PC-3 (cell line): ENCODE data around the gene EPS8. TPM values are rescaled to one million over a fixed set of nuclear protein-coding genes. Genes with fewer than 3 reads are reported as not detected.
"Not testable (repeated sequence)": the region's sequence is repeated elsewhere in the genome, so short reads cannot be mapped to it uniquely, and the experiment has no call there.

Source experiments
- ATAC-seq: fragments of 200-7000 bp; cut with Tn5 transposase; 2 replicates; pipeline ENCODE4 v1.9.1; 2020; ENCODE audit warnings: mild to moderate bottlenecking, moderate library complexity
- BruUV-seq: library from RNA; stranded (reverse); fragments of 400-500 nt; replicated peaks from 2 replicates; lab custom pipeline; 2021; lab: Mats Ljungman, UMichigan
- CTCF ChIA-PET: fragments of 300-600 bp; sonication (Branson Sonifier 250); formaldehyde crosslinking; loops from one replicate; lab custom pipeline; 2022; ENCODE audit warnings: antibody characterized with exemption; lab: Charles Lee
- POLR2A ChIA-PET: fragments of 300-600 bp; sonication (Branson Sonifier 250); formaldehyde crosslinking; loops from one replicate; lab custom pipeline; 2022; ENCODE audit warnings: antibody characterized with exemption; ENCODE audit not compliant: unreplicated experiment; lab: Charles Lee
- DNase-seq: peaks from one replicate; pipeline ENCODE4 v3.0.0-alpha.2; 2015
- H2AFZ ChIP-seq: fragments of 300-600 bp; sonication (generic); 2 replicates; pipeline ENCODE4 v1.6.0; 2016; ENCODE audit warnings: antibody characterized with exemption, low read length
- H3F3A ChIP-seq: fragments of 300-600 bp; sonication (generic); one replicate; pipeline ENCODE4 v1.6.0; 2017; ENCODE audit warnings: antibody characterized with exemption, low read length, control low read depth, mild to moderate bottlenecking; ENCODE audit not compliant: unreplicated experiment
- H3K27ac ChIP-seq: fragments of 300-600 bp; sonication (generic); 2 replicates; pipeline ENCODE4 v1.5.1; 2016; ENCODE audit warnings: mild to moderate bottlenecking, low read length
- H3K27me3 ChIP-seq: fragments of 300-600 bp; sonication (generic); 2 replicates; pipeline ENCODE4 v1.6.1; 2016; ENCODE audit warnings: low read length, mixed read lengths
- H3K36me3 ChIP-seq: fragments of 300-600 bp; sonication (generic); 2 replicates; pipeline ENCODE4 v1.6.1; 2016; ENCODE audit warnings: low read depth, mixed run types, low read length, mixed read lengths
- H3K4me1 ChIP-seq: fragments of 300-600 bp; sonication (generic); 2 replicates; pipeline ENCODE4 v1.5.1; 2016; ENCODE audit warnings: low read length; ENCODE audit not compliant: insufficient read depth
- H3K4me2 ChIP-seq: fragments of 300-600 bp; sonication (generic); 2 replicates; pipeline ENCODE4 v1.6.0; 2016; ENCODE audit warnings: low read length
- H3K4me3 ChIP-seq: fragments of 300-600 bp; sonication (generic); 2 replicates; pipeline ENCODE4 v1.5.1; 2016; ENCODE audit warnings: mild to moderate bottlenecking, low read length, mixed read lengths
- H3K79me2 ChIP-seq: fragments of 300-600 bp; sonication (generic); 2 replicates; pipeline ENCODE4 v1.6.1; 2017; ENCODE audit warnings: low read length, mixed read lengths
- H3K9ac ChIP-seq: fragments of 300-600 bp; sonication (generic); 2 replicates; pipeline ENCODE4 v1.6.0; 2016; ENCODE audit warnings: mild to moderate bottlenecking, low read length
- H3K9me2 ChIP-seq: fragments of 300-600 bp; sonication (generic); replicated peaks from 2 replicates; pipeline ENCODE4 v1.6.1; 2016; ENCODE audit warnings: mixed run types, low read length, mixed read lengths
- H3K9me3 ChIP-seq: fragments of 300-600 bp; sonication (generic); 2 replicates; pipeline ENCODE4 v1.6.1; 2016; ENCODE audit warnings: low read length, mixed read lengths
- H4K20me1 ChIP-seq: fragments of 300-600 bp; sonication (generic); 2 replicates; pipeline ENCODE4 v1.6.1; 2016; ENCODE audit warnings: low read length, mixed read lengths
- CTCF ChIP-seq: fragments of 300-600 bp; sonication (generic); conservative IDR thresholded peaks from 2 replicates; pipeline ENCODE4 v1.5.1; 2017; ENCODE audit warnings: antibody characterized with exemption, low read depth, mild to moderate bottlenecking, low read length
- EZH2 ChIP-seq: fragments of 300-600 bp; sonication (generic); IDR thresholded peaks from one replicate; pipeline ENCODE4 v1.6.1; 2017; ENCODE audit warnings: antibody characterized with exemption, mild to moderate bottlenecking, low read length; ENCODE audit not compliant: unreplicated experiment
- EZH2phosphoT487 ChIP-seq: fragments of 300-600 bp; sonication (generic); IDR thresholded peaks from 2 replicates; pipeline ENCODE4 v1.6.1; 2018; ENCODE audit warnings: mild to moderate bottlenecking, antibody characterized with exemption, low read length, borderline replicate concordance
- intact Hi-C: fragments of 100-400 bp; cut with micrococcal nuclease; formaldehyde crosslinking; loops from 2 replicates; pipeline ENCODE4 v1.9.0; 2023
- total RNA-seq: library from RNA; depleted of rRNA; stranded (reverse); fragments of >200 nt; gene quantifications from 2 replicates; pipeline ENCODE4 v1.2.3, GENCODE V29; 2014

EPS8 gene
- total RNA-seq, 1 experiment from 2014 or later: 47.4 TPM

- ATAC-seq (no peak), DNase-seq (no peak)
- H2AFZ ChIP-seq: no peak overlapping the region
- no peak overlapping the region for H3K9ac ChIP-seq
- CTCF ChIA-PET: no interaction called here
- intact Hi-C loops: no loop called here
- no TSS peak for BruUV-seq
- H3K79me2 ChIP-seq: peaks cover 79% of the 10 kb centered on the region
- H3F3A ChIP-seq: no peaks in the 10 kb centered on the region
- POLR2A ChIA-PET: no interaction called here
- H3K36me3 ChIP-seq: no peaks in the 10 kb centered on the region
- H3K27me3 ChIP-seq: no peaks in the 10 kb centered on the region
- H3K9me3 ChIP-seq: no peaks in the 10 kb centered on the region
- H3K4me1 ChIP-seq: peaks cover 15% of the 10 kb centered on the region
- no peaks in the 10 kb centered on the region for H4K20me1 ChIP-seq
- TF ChIP-seq EZH2phosphoT487 (no peak), EZH2 (no peak), CTCF (no peak)
- H3K4me2 ChIP-seq: no peak overlapping the region
- no peaks in the 10 kb centered on the region for H3K9me2 ChIP-seq
- H3K4me3 ChIP-seq: no peak overlapping the region
- H3K27ac ChIP-seq: no peak overlapping the region
Observed at GRCh38 chr12:15752785-15753184, 36.4 kb downstream of the EPS8 start.

- Histone ChIP-seq H3K36me3 (no peaks in the 10 kb centered on the region), H3F3A (no peaks in the 10 kb centered on the region), H2AFZ (no peak overlapping the region), H3K4me2 (no peak overlapping the region), H3K9me3 (no peaks in the 10 kb centered on the region), H4K20me1 (no peaks in the 10 kb centered on the region), H3K4me3 (no peak overlapping the region), H3K79me2 (peaks cover 71% of the 10 kb centered on the region), H3K9ac (no peak overlapping the region), H3K9me2 (no peaks in the 10 kb centered on the region), H3K27ac (no peak overlapping the region), H3K4me1 (peaks cover 5% of the 10 kb centered on the region; the same call in 1 of the 2 replicates), H3K27me3 (no peaks in the 10 kb centered on the region)
- no TSS peak for BruUV-seq
- no peak for TF ChIP-seq EZH2
- no peak for TF ChIP-seq EZH2phosphoT487
- no peak for TF ChIP-seq CTCF
- DNase-seq (no peak), ATAC-seq (no peak)
- ChIA-PET POLR2A (no interaction called here), CTCF (no interaction called here)
- intact Hi-C loops: no loop called here
Observed at GRCh38 chr12:15751741-15752140, 37.4 kb downstream of the EPS8 start.

GRCh38 chr12:15749937-15750336, 39.3 kb downstream of the EPS8 start:
- Histone ChIP-seq H3K27me3 (no peaks in the 10 kb centered on the region), H3K4me1 (no peaks in the 10 kb centered on the region), H3K4me3 (no peak overlapping the region), H3K79me2 (peaks cover 62% of the 10 kb centered on the region), H3K9ac (no peak overlapping the region), H3K27ac (no peak overlapping the region), H3K9me2 (no peaks in the 10 kb centered on the region), H3K4me2 (no peak overlapping the region), H3K36me3 (no peaks in the 10 kb centered on the region), H3K9me3 (no peaks in the 10 kb centered on the region), H4K20me1 (no peaks in the 10 kb centered on the region), H3F3A (no peaks in the 10 kb centered on the region), H2AFZ (no peak overlapping the region)
- no peak for DNase-seq
- ChIA-PET POLR2A (no interaction called here), CTCF (no interaction called here)
- ATAC-seq: no peak
- no peak for TF ChIP-seq EZH2
- TF ChIP-seq CTCF: no peak
- no peak for TF ChIP-seq EZH2phosphoT487
- no TSS peak for BruUV-seq
- intact Hi-C loops: no loop called here

GRCh38 chr12:15741870-15742269, 47.3 kb downstream of the EPS8 start:
- H3K9ac ChIP-seq, H3K36me3 ChIP-seq, H3K4me2 ChIP-seq, H3F3A ChIP-seq, ATAC-seq, H3K4me1 ChIP-seq, H4K20me1 ChIP-seq, H3K27ac ChIP-seq, POLR2A ChIA-PET, H3K4me3 ChIP-seq, BruUV-seq, CTCF ChIA-PET, H3K27me3 ChIP-seq, H3K9me3 ChIP-seq, intact Hi-C loops, DNase-seq, H2AFZ ChIP-seq, H3K9me2 ChIP-seq: not testable (repeated sequence)
- peaks cover 26% of the 10 kb centered on the region; the same call in 1 of the 2 replicates for H3K79me2 ChIP-seq
